WTC11 (cell line): ENCODE data around the gene RPS5. TPM values are rescaled to one million over a fixed set of nuclear protein-coding genes. Genes with fewer than 3 reads are reported as not detected.

Experiments used
- ATF1 ChIP-seq: sonication (generic); formaldehyde crosslinking; IDR thresholded peaks from 2 replicates; pipeline ENCODE4 v1.8.1; 2023; ENCODE audit warnings: mild to moderate bottlenecking, moderate library complexity, missing genetic modification reagents
- CBFB ChIP-seq: sonication (generic); formaldehyde crosslinking; IDR thresholded peaks from 2 replicates; pipeline ENCODE4 v1.8.1; 2022; ENCODE audit warnings: mild to moderate bottlenecking, low read depth, missing genetic modification reagents
- CREB1 ChIP-seq: sonication (generic); formaldehyde crosslinking; IDR thresholded peaks from 2 replicates; pipeline ENCODE4 v1.8.0; 2023; ENCODE audit warnings: mild to moderate bottlenecking, missing genetic modification reagents
- ESRRA ChIP-seq: sonication (generic); formaldehyde crosslinking; IDR thresholded peaks from 2 replicates; pipeline ENCODE4 v1.8.1; 2022; ENCODE audit warnings: mild to moderate bottlenecking, missing genetic modification reagents, borderline replicate concordance
- GABPB1 ChIP-seq: sonication (generic); formaldehyde crosslinking; IDR thresholded peaks from 2 replicates; pipeline ENCODE4 v1.8.1; 2023; ENCODE audit warnings: mild to moderate bottlenecking, missing genetic modification reagents
- GTF2I ChIP-seq: fragments of 250-450 bp; sonication (Bioruptor Pico); conservative IDR thresholded peaks from 2 replicates; pipeline ENCODE4 v1.4.0; 2021; ENCODE audit warnings: mild to moderate bottlenecking
- HMGA2 ChIP-seq: fragments of 250-450 bp; sonication (Bioruptor Pico); IDR thresholded peaks from 2 replicates; pipeline ENCODE4 v1.4.0; 2021; ENCODE audit warnings: mild to moderate bottlenecking, moderate library complexity
- IRF2 ChIP-seq: sonication (generic); formaldehyde crosslinking; IDR thresholded peaks from 2 replicates; pipeline ENCODE4 v1.8.0; 2022; ENCODE audit warnings: low read depth, missing genetic modification reagents, borderline replicate concordance
- NR2C2 ChIP-seq: sonication (generic); formaldehyde crosslinking; IDR thresholded peaks from 2 replicates; pipeline ENCODE4 v1.8.0; 2022; ENCODE audit warnings: mild to moderate bottlenecking, missing genetic modification reagents
- PRRX2 ChIP-seq: fragments of 250-450 bp; sonication (Bioruptor Pico); IDR thresholded peaks from 2 replicates; pipeline ENCODE4 v1.8.0; 2021; ENCODE audit warnings: mild to moderate bottlenecking
- RELA ChIP-seq: sonication (generic); formaldehyde crosslinking; IDR thresholded peaks from 2 replicates; pipeline ENCODE4 v1.8.1; 2022; ENCODE audit warnings: missing genetic modification reagents, mild to moderate bottlenecking, borderline replicate concordance
- ZNF138 ChIP-seq: sonication (generic); formaldehyde crosslinking; conservative IDR thresholded peaks from 2 replicates; pipeline ENCODE4 v1.8.1; 2022; ENCODE audit warnings: mild to moderate bottlenecking, moderate library complexity, missing genetic modification reagents
- ZNF232 ChIP-seq: sonication (generic); formaldehyde crosslinking; IDR thresholded peaks from 2 replicates; pipeline ENCODE4 v1.8.0; 2022; ENCODE audit warnings: mild to moderate bottlenecking, missing genetic modification reagents
- ZNF396 ChIP-seq: fragments of 250-450 bp; sonication (Bioruptor Pico); IDR thresholded peaks from 2 replicates; pipeline ENCODE4 v1.8.0; 2021; ENCODE audit warnings: mild to moderate bottlenecking, moderate library complexity, borderline replicate concordance
- ZNF423 ChIP-seq: fragments of 250-450 bp; sonication (Bioruptor Pico); IDR thresholded peaks from 2 replicates; pipeline ENCODE4 v2.1.2; 2022; ENCODE audit warnings: mild to moderate bottlenecking, moderate library complexity
- total RNA-seq: library from RNA; stranded (reverse); gene quantifications from 3 replicates; pipeline ENCODE4 v1.2.3, GENCODE V29; 2021
- TF ChIP-seq, protein P1 (sequence below): sonication (generic); formaldehyde crosslinking; IDR thresholded peaks from 2 replicates; pipeline ENCODE4 v1.8.0; 2023; ENCODE audit warnings: mild to moderate bottlenecking, missing genetic modification reagents
- TF ChIP-seq, protein P2 (sequence below): fragments of 250-450 bp; sonication (Bioruptor Pico); IDR thresholded peaks from 2 replicates; pipeline ENCODE4 v2.1.2; 2022; ENCODE audit warnings: mild to moderate bottlenecking, moderate library complexity
- TF ChIP-seq, protein P3 (sequence below): fragments of 250-450 bp; sonication (Bioruptor Pico); IDR thresholded peaks from 2 replicates; pipeline ENCODE4 v1.8.0; 2021; ENCODE audit warnings: mild to moderate bottlenecking
- TF ChIP-seq, protein P4 (sequence below): sonication (generic); formaldehyde crosslinking; IDR thresholded peaks from 2 replicates; pipeline ENCODE4 v1.8.0; 2023; ENCODE audit warnings: missing genetic modification reagents
- TF ChIP-seq, protein P5 (sequence below): fragments of 250-450 bp; sonication (Bioruptor Pico); conservative IDR thresholded peaks from 2 replicates; pipeline ENCODE4 v1.9.0; 2021; ENCODE audit warnings: mild to moderate bottlenecking
- TF ChIP-seq, protein P6 (sequence below): sonication (generic); formaldehyde crosslinking; IDR thresholded peaks from 2 replicates; pipeline ENCODE4 v1.8.0; 2022; ENCODE audit warnings: mild to moderate bottlenecking, missing genetic modification reagents
- TF ChIP-seq, protein P7 (sequence below): sonication (generic); formaldehyde crosslinking; IDR thresholded peaks from 2 replicates; pipeline ENCODE4 v1.8.1; 2022; ENCODE audit warnings: mild to moderate bottlenecking, missing genetic modification reagents, moderate library complexity, borderline replicate concordance
- TF ChIP-seq, protein P8 (sequence below): fragments of 250-450 bp; sonication (Bioruptor Pico); IDR thresholded peaks from 2 replicates; pipeline ENCODE4 v1.9.0; 2021; ENCODE audit warnings: mild to moderate bottlenecking

The RPS5 gene
- total RNA-seq, 1 experiment from 2014 or later, result 1,502 TPM

DNA sequence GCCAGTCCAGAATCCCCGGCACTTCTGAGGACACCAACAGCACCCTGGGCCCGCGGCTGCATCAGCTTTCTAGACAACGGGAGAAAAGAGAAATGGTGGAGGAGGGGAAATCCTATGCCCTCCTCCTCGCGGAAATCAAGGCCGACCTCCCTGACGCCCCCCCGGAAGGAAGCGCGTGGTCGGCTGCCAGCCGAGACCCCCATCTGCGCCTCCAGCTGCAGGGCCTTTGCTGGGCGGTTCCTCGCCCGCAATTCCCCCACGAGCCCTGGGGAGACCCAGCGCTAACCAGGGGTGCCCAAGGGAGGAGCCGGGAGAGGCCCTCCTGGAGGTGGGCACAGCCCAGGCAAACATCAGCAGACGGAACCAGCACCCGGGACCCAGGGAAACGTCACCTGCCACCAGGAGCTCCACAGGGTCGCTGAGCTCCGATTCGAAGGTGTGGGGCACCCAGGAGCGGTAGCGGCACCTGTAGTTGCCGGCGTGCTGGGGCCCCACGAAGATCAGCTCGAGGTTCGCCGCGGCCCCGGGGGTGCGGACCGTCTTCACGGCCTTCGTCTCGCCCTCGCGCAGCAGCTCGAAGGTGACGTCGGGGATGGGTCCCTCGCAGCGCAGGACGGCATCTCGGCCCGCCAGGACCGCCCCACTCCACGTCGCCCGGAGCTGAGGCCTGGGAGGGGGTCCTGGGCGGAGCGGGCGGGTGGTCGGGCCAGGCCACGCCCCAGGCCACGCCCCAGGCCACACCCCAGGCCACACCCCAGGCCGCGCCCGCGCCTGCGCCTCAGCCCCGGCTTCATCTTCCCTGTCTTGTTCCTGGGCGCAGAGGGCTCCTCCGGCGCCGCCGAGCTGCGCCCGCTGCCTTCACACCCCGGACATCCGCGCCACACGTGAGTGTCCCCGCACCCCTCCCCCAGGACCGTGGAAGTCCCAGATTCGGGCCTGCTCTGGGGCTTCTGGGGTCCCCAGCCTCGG lies 39.8 kb upstream of the RPS5 start (continued):
- TF ChIP-seq, protein P1, sequence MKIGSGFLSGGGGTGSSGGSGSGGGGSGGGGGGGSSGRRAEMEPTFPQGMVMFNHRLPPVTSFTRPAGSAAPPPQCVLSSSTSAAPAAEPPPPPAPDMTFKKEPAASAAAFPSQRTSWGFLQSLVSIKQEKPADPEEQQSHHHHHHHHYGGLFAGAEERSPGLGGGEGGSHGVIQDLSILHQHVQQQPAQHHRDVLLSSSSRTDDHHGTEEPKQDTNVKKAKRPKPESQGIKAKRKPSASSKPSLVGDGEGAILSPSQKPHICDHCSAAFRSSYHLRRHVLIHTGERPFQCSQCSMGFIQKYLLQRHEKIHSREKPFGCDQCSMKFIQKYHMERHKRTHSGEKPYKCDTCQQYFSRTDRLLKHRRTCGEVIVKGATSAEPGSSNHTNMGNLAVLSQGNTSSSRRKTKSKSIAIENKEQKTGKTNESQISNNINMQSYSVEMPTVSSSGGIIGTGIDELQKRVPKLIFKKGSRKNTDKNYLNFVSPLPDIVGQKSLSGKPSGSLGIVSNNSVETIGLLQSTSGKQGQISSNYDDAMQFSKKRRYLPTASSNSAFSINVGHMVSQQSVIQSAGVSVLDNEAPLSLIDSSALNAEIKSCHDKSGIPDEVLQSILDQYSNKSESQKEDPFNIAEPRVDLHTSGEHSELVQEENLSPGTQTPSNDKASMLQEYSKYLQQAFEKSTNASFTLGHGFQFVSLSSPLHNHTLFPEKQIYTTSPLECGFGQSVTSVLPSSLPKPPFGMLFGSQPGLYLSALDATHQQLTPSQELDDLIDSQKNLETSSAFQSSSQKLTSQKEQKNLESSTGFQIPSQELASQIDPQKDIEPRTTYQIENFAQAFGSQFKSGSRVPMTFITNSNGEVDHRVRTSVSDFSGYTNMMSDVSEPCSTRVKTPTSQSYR (CRISPR knock-in tag), result no peak; the same call in 1 of the 2 replicates
- TF ChIP-seq, protein P2, sequence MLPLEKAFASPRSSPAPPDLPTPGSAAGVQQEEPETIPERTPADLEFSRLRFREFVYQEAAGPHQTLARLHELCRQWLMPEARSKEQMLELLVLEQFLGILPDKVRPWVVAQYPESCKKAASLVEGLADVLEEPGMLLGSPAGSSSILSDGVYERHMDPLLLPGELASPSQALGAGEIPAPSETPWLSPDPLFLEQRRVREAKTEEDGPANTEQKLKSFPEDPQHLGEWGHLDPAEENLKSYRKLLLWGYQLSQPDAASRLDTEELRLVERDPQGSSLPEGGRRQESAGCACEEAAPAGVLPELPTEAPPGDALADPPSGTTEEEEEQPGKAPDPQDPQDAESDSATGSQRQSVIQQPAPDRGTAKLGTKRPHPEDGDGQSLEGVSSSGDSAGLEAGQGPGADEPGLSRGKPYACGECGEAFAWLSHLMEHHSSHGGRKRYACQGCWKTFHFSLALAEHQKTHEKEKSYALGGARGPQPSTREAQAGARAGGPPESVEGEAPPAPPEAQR, result no peak
- TF ChIP-seq, protein P3, sequence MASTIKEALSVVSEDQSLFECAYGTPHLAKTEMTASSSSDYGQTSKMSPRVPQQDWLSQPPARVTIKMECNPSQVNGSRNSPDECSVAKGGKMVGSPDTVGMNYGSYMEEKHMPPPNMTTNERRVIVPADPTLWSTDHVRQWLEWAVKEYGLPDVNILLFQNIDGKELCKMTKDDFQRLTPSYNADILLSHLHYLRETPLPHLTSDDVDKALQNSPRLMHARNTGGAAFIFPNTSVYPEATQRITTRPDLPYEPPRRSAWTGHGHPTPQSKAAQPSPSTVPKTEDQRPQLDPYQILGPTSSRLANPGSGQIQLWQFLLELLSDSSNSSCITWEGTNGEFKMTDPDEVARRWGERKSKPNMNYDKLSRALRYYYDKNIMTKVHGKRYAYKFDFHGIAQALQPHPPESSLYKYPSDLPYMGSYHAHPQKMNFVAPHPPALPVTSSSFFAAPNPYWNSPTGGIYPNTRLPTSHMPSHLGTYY (CRISPR knock-in tag), result no peak
- TF ChIP-seq ZNF138 (CRISPR knock-in tag) (no peak), HMGA2 (no peak), CBFB (peak; percentile 95; the same call in 1 of the 2 replicates), GABPB1 (CRISPR knock-in tag) (no peak), ZNF396 (CRISPR knock-in tag) (no peak), RELA (CRISPR knock-in tag) (no peak), GTF2I (CRISPR knock-in tag) (no peak), ESRRA (CRISPR knock-in tag) (no peak), ATF1 (no peak), NR2C2 (no peak), ZNF423 (CRISPR knock-in tag) (peak; percentile 59), ZNF232 (CRISPR knock-in tag) (no peak), CREB1 (CRISPR knock-in tag) (no peak), IRF2 (CRISPR knock-in tag) (no peak), PRRX2 (CRISPR knock-in tag) (no peak)
- TF ChIP-seq, protein P4, sequence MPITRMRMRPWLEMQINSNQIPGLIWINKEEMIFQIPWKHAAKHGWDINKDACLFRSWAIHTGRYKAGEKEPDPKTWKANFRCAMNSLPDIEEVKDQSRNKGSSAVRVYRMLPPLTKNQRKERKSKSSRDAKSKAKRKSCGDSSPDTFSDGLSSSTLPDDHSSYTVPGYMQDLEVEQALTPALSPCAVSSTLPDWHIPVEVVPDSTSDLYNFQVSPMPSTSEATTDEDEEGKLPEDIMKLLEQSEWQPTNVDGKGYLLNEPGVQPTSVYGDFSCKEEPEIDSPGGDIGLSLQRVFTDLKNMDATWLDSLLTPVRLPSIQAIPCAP (CRISPR knock-in tag), result no peak
- TF ChIP-seq, protein P5, sequence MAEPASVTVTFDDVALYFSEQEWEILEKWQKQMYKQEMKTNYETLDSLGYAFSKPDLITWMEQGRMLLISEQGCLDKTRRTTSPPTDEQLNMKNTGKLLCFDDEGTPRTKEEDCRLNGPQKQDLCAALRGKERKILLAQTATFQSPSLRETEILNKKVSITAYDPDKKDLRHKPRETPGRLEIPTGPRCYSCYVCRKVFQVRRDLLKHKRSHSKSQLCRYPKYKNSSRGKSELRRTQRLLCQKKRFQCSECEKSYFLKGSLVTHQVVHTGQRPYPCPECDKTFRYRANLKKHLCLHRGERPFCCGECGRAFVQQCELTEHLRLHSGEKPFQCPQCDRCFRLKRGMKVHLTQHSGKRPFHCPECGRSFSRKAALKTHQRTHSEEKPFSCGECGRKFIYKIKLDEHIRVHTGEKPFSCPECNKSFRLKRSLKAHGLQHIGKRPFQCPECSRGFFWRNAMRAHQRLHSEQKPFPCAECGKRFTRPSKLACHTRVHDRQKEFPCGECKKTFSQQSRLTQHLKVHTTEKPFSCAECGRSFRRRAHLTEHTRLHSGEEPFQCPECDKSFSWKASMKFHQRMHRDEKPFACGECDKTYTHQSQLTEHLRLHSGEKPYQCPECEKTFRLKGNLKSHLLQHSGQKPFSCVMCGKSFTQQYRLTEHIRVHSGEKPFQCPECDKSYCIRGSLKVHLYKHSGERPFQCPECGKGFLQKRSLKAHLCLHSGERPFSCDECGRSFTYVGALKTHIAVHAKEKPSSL (CRISPR knock-in tag), result no peak
- TF ChIP-seq, protein P6, sequence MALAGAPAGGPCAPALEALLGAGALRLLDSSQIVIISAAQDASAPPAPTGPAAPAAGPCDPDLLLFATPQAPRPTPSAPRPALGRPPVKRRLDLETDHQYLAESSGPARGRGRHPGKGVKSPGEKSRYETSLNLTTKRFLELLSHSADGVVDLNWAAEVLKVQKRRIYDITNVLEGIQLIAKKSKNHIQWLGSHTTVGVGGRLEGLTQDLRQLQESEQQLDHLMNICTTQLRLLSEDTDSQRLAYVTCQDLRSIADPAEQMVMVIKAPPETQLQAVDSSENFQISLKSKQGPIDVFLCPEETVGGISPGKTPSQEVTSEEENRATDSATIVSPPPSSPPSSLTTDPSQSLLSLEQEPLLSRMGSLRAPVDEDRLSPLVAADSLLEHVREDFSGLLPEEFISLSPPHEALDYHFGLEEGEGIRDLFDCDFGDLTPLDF (CRISPR knock-in tag), result peak; percentile 81; the same call in 1 of the 2 replicates
- TF ChIP-seq, protein P7, sequence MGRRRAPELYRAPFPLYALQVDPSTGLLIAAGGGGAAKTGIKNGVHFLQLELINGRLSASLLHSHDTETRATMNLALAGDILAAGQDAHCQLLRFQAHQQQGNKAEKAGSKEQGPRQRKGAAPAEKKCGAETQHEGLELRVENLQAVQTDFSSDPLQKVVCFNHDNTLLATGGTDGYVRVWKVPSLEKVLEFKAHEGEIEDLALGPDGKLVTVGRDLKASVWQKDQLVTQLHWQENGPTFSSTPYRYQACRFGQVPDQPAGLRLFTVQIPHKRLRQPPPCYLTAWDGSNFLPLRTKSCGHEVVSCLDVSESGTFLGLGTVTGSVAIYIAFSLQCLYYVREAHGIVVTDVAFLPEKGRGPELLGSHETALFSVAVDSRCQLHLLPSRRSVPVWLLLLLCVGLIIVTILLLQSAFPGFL, result no peak
- TF ChIP-seq, protein P8, sequence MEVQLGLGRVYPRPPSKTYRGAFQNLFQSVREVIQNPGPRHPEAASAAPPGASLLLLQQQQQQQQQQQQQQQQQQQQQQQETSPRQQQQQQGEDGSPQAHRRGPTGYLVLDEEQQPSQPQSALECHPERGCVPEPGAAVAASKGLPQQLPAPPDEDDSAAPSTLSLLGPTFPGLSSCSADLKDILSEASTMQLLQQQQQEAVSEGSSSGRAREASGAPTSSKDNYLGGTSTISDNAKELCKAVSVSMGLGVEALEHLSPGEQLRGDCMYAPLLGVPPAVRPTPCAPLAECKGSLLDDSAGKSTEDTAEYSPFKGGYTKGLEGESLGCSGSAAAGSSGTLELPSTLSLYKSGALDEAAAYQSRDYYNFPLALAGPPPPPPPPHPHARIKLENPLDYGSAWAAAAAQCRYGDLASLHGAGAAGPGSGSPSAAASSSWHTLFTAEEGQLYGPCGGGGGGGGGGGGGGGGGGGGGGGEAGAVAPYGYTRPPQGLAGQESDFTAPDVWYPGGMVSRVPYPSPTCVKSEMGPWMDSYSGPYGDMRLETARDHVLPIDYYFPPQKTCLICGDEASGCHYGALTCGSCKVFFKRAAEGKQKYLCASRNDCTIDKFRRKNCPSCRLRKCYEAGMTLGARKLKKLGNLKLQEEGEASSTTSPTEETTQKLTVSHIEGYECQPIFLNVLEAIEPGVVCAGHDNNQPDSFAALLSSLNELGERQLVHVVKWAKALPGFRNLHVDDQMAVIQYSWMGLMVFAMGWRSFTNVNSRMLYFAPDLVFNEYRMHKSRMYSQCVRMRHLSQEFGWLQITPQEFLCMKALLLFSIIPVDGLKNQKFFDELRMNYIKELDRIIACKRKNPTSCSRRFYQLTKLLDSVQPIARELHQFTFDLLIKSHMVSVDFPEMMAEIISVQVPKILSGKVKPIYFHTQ (CRISPR knock-in tag), result no peak
